ENCODE measurements around the gene SCN8A.

Gene SCN8A

GRCh38 chr12:51823875-51824565 is 233.0 kb downstream of the SCN8A start:
- Histone ChIP-seq H3K9me3 (ENCODE audit: severe bottlenecking) (no peaks in the 10 kb centered on the region), H3K27ac (ENCODE audit: poor library complexity, severe bottlenecking) (no peak overlapping the region), H3K4me1 (ENCODE audit: insufficient read depth, poor library complexity, severe bottlenecking) (peaks cover 8% of the 10 kb centered on the region), H3K36me3 (ENCODE audit: low read depth) (no peaks in the 10 kb centered on the region), H3K4me3 (ENCODE audit: severe bottlenecking) (no peak overlapping the region), H3K27me3 (ENCODE audit: insufficient read depth, poor library complexity, severe bottlenecking) (no peaks in the 10 kb centered on the region)
- ATAC-seq (ENCODE audit: low read depth): peak; percentile 49
- no peak for DNase-seq (ENCODE audit: low spot score)
- TF ChIP-seq, protein P1, sequence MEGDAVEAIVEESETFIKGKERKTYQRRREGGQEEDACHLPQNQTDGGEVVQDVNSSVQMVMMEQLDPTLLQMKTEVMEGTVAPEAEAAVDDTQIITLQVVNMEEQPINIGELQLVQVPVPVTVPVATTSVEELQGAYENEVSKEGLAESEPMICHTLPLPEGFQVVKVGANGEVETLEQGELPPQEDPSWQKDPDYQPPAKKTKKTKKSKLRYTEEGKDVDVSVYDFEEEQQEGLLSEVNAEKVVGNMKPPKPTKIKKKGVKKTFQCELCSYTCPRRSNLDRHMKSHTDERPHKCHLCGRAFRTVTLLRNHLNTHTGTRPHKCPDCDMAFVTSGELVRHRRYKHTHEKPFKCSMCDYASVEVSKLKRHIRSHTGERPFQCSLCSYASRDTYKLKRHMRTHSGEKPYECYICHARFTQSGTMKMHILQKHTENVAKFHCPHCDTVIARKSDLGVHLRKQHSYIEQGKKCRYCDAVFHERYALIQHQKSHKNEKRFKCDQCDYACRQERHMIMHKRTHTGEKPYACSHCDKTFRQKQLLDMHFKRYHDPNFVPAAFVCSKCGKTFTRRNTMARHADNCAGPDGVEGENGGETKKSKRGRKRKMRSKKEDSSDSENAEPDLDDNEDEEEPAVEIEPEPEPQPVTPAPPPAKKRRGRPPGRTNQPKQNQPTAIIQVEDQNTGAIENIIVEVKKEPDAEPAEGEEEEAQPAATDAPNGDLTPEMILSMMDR (IDR thresholded peaks at IDR 0.05; ENCODE audit: poor library complexity, severe bottlenecking): peak; percentile 75

DNA sequence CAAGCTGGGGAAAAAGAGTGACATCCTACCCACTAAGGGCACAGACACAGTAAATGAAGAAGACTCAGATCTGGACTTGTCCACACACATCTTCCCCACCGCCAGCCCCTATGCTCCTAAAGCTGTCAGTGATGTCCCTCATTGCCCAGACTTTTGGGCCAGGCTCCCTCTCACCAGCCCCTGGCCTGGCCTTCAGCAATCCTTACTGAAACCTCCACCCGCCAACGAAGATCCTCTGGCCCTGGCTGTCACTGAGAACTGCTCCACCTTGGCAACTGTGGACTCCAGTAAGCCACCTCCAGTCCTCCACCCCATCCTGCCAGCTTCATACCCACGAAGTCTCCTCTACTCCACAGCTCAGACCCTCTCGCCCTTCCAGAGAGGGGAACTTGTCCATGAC is 234.2 kb downstream of the SCN8A start:
- no peak overlapping the region for H3K4me3 ChIP-seq (ENCODE audit: severe bottlenecking)
- peaks cover 8% of the 10 kb centered on the region for H3K4me1 ChIP-seq (ENCODE audit: insufficient read depth, poor library complexity, severe bottlenecking)
- TF ChIP-seq, protein P1 (IDR thresholded peaks at IDR 0.05; ENCODE audit: poor library complexity, severe bottlenecking): no peak
- no peaks in the 10 kb centered on the region for H3K36me3 ChIP-seq (ENCODE audit: low read depth)
- no peak for ATAC-seq (ENCODE audit: low read depth)
- H3K27ac ChIP-seq (ENCODE audit: poor library complexity, severe bottlenecking): no peak overlapping the region
- no peak for DNase-seq (ENCODE audit: low spot score)
- no peaks in the 10 kb centered on the region for H3K27me3 ChIP-seq (ENCODE audit: insufficient read depth, poor library complexity, severe bottlenecking)
- H3K9me3 ChIP-seq (ENCODE audit: severe bottlenecking): no peaks in the 10 kb centered on the region

DNA sequence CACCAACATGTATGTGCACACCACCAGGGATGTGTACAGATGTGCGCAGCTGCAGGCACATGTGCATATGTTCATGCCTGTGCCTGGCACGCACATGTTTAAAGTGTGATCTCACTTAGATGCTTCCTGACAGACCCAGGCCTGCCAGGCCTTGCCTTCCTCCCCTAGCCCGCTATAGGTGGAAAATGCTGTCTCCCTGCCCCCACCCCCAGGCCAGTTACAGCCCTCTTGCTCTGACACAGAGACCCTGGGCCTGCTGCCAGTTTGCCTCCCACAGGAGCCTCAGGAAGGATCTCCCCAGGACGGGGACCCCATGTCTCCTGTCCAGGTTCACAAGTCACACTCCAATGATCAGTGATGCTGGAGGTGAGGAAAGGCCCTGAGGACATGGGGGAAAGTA is 235.8 kb downstream of the SCN8A start:
- Histone ChIP-seq H3K9me3 (ENCODE audit: severe bottlenecking) (no peaks in the 10 kb centered on the region), H3K4me1 (ENCODE audit: insufficient read depth, poor library complexity, severe bottlenecking) (peaks cover 8% of the 10 kb centered on the region), H3K27ac (ENCODE audit: poor library complexity, severe bottlenecking) (no peak overlapping the region), H3K27me3 (ENCODE audit: insufficient read depth, poor library complexity, severe bottlenecking) (peaks cover under 1% of the 10 kb centered on the region), H3K4me3 (ENCODE audit: severe bottlenecking) (no peak overlapping the region), H3K36me3 (ENCODE audit: low read depth) (no peaks in the 10 kb centered on the region)
- TF ChIP-seq, protein P1 (IDR thresholded peaks at IDR 0.05; ENCODE audit: poor library complexity, severe bottlenecking): no peak
- ATAC-seq (ENCODE audit: low read depth): no peak
- no peak for DNase-seq (ENCODE audit: low spot score)

GRCh38 chr12:51827925-51828818 is 237.1 kb downstream of the SCN8A start:
- Histone ChIP-seq H3K36me3 (ENCODE audit: low read depth) (no peaks in the 10 kb centered on the region), H3K27me3 (ENCODE audit: insufficient read depth, poor library complexity, severe bottlenecking) (peaks cover 5% of the 10 kb centered on the region), H3K9me3 (ENCODE audit: severe bottlenecking) (no peaks in the 10 kb centered on the region), H3K4me1 (ENCODE audit: insufficient read depth, poor library complexity, severe bottlenecking) (peaks cover 8% of the 10 kb centered on the region), H3K4me3 (ENCODE audit: severe bottlenecking) (no peak overlapping the region), H3K27ac (ENCODE audit: poor library complexity, severe bottlenecking) (peak overlapping the region; percentile 25)
- DNase-seq (ENCODE audit: low spot score) (no peak), ATAC-seq (ENCODE audit: low read depth) (peak; percentile 84)
- TF ChIP-seq, protein P1 (IDR thresholded peaks at IDR 0.05; ENCODE audit: poor library complexity, severe bottlenecking): no peak

All from RWPE2 (cell line).